T-helper 2 cell treated with Interferon-gamma antibody and Interleukin-4, amounts not matched to agents 100 ng/mL and 5 ng/mL, for 36 hours (primary cell): ENCODE results near the gene ZNF580. TPM values are rescaled to one million over a fixed set of nuclear protein-coding genes. Genes with fewer than 3 reads are reported as not detected.

Source experiments
- intact Hi-C: fragments of 100-400 bp; cut with micrococcal nuclease; formaldehyde crosslinking; loops from one replicate; pipeline ENCODE4 v1.15.1; 2023
- total RNA-seq: library from RNA; stranded (reverse); gene quantifications from 2 replicates; pipeline ENCODE4 v1.2.3, GENCODE V29; 2022

ZNF580 gene
- total RNA-seq, 1 donor from 2014 or later: 30.8 TPM

DNA sequence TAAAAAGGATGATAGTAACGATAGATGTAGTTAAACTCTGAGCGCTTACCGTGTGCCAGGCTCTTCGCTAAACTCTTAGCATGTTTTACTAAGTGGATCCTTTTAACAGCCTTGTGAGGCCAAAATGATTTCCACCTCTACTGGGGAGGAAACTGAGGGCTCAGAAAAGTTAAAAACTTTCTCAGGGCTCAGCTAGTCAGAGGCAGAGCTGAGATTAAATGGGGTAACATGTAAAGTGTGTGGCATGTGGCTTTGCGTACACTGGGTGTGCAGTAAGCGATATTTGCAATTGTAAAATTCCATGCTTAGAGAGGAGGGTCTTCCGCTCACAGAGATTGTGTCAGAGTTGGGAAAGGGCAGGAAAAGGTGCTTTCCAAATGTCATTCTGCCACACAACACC, 15.8 kb downstream of the ZNF580 start:
- intact Hi-C loops: loop anchor here (10.0 kb wide), 1 partner anchor 658 kb away; the partner anchor contains the start of gene ZSCAN5A

DNA sequence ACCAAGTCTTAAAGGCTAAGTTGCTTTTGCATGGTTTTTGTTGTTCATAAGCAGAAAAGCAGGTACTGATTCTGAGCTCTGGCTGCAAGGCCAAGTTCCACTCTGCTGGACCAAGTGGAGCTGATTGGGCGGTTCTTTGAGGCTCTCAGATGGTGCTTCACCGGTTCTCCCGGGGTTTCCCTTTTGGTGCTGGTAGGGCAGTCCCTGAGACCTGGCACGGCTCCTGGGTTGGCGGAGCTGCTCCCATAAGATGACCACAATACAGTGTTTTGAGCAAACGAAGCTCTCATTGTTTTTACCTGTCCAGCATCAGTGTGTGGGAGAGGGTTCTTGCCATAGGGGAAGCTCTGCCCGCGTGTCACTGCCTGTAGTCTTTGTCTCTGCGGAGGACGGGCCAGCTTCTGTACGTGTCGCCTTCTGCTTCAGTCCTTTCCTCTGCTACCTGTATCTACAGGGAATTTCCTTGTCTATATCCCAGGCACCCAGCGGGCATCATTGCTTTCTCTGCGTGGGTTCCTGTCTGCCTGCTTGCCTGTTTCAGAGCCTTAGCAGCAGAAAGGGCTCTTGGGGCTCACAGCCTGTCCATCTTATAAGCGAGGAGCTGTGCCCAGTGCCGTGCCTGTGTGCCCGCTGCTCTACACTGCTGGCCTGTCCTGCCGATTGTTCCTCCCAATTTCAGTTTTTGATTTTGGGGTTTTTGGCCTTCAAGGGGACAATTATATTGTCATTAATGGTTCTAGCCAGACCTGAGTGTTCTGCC, 16.4 kb downstream of the ZNF580 start:
- intact Hi-C loops: loop anchor here (10.0 kb wide), 1 partner anchor 658 kb away; the partner anchor contains the start of gene ZSCAN5A

DNA sequence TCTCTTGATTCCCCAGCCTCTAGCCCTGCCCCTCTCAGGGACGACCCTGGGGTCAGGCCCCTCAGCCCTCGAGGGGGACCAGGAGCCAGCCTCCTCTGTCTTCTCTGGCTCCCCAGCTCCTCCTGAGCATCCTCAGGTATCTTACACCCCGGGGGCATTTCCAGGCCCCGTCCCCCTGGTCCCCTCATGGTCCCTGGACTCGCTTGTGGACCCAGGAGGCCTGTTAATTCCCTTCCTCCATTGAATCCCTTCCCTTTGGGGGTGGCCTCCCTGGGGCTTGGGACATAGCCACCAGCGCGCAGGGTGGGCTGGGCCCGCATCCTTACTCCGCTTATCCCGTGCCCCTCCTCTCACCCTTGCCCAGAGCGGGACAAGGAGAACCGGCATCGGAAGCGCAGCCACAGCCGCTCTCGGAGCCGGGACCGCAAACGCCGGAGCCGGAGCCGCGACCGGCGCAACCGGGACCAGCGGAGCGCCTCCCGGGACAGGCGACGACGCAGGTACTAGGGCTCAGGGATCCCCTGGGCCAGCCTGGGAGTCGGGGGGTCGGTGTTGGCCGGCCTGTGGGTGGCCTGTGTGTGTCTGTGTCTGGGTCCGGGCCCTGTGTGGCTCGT, 18.2 kb downstream of the ZNF580 start:
- intact Hi-C loops: loop anchor here (10.0 kb wide), 1 partner anchor 656 kb away; the partner anchor contains the start of gene ZSCAN5A

DNA sequence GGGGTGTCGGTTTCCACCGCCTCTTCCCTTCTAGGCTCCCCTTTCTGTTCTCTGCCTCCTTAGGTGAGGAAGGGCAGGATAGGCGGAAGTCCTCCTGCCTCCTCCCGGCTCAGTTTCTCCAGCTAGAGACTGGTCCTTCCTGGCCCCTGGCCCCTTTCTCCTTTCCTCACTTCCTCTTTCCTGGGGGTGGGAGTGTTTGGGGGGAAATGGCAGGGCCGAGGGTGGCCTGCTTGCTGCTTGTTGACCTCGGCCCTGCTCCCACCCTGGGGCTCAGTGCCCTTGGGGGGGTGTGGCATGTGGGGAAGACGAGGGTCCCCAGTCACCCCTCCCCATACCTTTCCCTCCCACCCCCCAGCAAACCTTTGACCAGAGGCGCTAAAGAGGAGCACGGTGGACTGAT, 19.0 kb downstream of the ZNF580 start:
- intact Hi-C loops: loop anchor here (10.0 kb wide), 1 partner anchor 655 kb away; the partner anchor contains the start of gene ZSCAN5A

DNA sequence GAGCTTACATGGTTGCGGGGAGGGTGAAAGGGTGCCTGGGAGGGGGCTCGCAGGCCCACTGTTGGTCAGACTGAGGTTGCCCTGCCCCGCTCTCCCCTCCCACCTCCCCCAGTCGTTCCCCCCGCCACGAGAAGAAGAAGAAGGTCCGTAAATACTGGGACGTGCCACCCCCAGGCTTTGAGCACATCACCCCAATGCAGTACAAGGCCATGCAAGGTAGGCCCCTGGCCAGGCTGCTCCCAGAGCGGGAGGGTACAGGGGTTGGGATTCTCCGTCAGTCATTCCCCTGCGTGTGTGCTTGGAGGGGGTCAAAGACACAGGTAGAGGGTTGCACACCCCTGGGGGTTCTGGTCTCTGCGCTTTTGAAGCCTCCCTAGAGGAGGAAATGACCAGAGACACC, 19.6 kb downstream of the ZNF580 start:
- intact Hi-C loops: no loop called here

DNA sequence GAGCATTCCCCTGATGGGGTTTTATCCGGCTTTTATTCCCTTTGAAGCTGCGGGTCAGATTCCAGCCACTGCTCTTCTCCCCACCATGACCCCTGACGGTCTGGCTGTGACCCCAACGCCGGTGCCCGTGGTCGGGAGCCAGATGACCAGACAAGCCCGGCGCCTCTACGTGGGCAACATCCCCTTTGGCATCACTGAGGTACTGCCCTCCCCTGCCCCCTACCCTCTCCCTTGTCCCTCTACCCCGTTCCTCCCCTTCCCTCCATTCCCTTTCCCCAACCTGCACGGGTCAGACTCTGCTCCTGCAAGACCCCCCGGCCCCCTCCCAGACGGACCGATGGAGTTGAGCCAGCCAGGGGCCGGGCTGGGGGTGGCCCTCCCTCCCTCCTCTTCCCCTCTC, 20.2 kb downstream of the ZNF580 start:
- intact Hi-C loops: no loop called here

DNA sequence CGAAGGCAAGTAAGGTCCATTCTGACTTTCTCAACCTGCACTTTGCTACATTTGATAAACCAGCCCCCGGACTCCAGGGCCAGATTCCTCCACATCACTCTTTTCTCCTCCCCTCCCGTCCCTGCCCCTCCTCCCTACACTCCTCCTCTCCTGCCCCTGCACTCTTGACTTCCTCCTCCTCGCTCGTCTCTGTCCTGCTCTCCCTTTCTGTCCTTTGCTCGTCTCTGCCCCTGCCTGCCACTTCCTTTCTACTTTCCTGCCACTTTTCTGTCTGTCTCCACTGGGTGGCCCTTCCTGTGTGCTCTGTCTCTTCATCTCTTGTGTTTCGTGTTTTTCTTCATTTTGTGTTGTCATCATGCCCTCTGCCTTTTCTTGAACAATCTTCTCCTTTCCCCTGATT, 21.0 kb downstream of the ZNF580 start:
- intact Hi-C loops: no loop called here

DNA sequence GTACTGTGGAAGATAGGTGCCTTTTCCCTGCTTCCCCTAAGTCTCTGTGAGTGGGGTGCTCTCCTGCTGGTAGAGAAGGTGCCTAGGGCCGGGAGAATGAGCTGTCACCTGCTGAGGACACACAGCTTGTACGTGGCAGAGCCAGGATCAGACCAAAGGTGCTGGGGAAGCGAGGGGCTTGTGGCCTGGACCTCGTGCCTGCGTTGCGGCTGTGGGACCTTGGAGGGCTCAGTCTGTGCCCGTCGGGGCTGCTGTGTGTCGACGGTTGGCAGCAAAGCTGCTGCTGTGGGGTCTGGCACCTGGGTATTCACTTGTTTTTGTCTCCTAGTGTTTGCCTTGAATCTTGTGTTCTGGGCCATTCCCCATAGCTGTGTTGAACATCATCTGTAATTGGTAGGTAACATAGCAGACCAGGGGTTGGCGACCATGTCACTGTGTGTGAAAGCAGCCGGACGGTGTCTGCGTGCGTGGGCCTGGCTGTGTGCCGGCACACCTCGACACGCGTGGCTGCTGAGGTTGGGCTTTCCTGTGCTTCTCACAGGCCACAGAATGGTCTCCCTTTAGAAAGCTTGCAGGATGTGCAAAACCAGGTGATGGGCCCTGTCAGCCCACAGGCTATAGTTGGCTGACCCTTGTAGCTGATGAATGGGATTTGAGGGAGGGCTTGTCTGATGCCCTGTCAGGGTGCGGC, 23.2 kb downstream of the ZNF580 start:
- intact Hi-C loops: no loop called here

DNA sequence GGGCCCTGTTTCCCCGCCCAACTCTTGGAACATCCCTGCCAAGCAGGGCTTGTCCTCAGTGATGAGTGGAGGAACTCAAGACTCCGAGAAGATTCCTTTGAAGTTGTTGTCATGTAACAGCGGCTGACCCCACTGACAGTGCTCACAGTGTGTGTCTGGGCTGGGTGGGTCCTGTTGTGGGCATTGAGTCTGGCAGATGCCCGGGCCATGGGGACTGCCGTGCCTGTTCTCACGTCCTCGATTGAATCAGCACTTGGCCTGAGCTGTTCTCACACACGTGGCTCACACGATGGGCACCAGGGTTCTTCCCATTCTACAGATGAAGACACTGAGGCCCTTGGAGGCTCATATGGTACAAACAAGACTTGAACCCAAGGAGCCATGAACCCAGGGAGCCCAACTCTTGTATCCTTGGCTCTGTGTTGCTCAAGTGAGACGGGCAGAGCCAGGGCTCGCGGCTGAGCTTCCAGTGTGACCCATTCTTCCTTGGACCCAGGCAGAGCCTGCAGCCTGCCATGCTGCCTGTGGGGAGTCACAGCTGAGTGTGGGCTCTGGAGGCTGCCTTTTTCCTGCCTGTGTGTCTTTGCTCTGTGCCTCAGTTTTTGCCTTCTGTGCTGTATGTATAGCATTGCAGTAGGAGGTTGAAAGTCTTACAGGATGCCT, 25.7 kb downstream of the ZNF580 start:
- intact Hi-C loops: no loop called here

DNA sequence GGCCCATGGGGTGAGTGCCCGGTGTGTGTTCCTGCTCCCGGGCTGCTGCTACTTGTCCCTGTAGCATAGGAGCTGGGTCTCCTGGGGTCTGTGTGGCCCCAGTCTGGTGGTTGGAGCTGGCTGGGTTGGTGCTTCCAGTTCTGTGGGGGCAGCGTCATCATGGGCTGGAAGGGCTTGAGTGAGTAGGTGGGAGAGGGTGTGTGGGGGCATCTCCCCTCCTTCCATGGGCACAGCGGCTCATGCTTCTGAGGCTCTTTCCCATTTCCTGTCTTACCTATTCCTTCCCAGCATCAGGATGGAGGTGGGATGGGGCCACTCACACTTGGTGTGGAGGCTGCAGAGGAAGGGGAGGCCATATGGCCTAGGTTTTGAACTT, 26.2 kb downstream of the ZNF580 start:
- intact Hi-C loops: no loop called here

DNA sequence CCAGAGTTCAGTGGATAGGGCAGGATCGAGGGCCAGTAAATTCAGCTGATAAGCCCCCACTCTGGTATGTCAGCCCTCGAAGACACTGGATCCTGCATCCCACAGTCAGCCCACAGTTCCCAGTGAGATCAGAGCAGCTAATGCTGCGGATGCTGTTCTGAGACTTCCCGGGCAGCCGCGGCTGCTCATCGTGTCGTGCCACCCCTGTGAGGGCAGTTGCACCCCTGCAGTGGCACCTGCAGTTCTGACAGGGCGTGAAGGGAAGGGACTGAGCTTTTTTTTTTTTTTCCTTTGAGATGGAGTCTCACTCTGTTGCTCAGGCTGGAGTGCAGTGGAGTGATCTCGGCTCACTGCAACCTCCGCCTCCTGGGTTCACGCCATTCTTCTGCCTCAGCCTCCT, 26.7 kb downstream of the ZNF580 start:
- intact Hi-C loops: no loop called here

DNA sequence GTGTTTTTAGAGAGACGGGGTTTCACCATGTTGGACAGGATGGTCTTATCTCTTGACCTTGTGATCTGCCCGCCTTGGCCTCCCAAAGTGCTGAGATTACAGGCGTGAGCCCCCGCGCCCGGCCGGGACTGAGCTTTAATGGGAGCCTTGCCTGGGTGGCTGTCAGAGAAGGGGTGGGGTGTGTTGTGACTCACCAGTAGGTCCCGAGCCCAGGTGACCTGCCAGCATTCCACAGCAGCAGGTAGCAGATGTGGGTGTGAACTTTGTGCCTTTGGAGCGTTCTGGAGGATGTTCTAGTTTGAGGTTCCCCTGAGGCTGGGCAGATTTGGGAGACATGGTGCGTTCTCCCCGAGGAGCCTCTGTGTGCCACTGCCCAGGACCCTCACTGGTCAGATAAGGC, 27.2 kb downstream of the ZNF580 start:
- intact Hi-C loops: no loop called here

DNA sequence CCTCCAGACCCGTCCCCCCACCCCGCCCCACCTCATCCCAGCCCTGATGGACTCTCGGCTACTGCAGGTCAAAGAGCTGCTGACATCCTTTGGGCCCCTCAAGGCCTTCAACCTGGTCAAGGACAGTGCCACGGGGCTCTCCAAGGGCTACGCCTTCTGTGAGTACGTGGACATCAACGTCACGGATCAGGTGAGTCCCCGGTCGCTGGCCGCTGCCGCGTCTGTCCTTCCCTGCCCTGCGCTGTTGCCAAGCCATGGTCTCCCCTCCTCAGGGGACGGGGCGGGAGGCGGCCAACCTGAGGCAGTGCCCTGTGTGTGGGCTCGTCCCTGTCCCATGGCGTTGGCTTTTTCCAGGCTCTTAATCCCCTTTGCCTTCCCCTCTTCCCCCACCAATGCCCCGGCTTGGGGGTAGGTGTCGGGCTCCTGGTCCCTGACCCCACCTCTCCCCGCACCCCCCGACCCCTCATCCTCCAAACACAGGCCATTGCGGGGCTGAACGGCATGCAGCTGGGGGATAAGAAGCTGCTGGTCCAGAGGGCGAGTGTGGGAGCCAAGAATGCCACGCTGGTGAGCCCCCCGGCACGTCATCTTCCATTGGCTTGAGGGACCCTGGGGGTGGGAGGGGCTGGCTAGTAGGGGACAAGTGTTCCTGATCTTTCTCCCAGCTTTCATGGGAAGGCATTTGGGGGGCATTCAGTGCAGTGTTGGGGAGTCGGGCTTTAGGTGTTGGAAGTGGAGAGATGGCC, 28.0 kb downstream of the ZNF580 start:
- intact Hi-C loops: no loop called here

DNA sequence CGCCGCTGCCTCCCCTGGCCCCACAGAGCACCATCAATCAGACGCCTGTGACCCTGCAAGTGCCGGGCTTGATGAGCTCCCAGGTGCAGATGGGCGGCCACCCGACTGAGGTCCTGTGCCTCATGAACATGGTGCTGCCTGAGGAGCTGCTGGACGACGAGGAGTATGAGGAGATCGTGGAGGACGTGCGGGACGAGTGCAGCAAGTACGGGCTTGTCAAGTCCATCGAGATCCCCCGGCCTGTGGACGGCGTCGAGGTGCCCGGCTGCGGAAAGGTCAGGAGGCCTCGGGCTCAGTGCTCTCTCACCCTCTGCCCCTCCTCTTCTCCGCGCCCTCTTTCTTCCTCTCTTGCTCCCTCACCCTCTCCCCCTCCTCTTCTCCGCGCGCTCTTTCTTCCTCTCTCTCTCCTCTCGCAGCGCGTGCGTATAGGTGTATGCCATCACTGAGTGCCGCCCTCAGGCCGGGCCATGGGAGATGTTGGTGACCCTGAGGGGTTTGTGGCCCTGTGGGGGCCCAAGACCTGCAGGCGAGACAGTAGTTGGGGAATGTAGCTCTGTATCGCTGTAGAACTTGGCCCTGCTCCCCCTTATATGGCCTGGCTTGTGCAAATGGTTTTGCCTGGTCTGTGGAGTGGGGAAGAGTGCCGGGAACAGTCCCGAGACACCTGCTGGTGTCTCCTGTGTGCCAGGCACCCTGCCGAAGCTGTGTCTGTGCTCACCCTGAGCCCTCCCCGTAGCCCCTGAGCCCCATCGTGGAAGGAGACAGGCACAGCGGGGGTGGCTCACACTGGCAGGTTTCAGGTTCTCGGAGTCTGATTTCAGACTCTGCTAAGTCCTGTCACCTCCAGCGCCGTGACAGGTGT, 28.8 kb downstream of the ZNF580 start:
- intact Hi-C loops: no loop called here

DNA sequence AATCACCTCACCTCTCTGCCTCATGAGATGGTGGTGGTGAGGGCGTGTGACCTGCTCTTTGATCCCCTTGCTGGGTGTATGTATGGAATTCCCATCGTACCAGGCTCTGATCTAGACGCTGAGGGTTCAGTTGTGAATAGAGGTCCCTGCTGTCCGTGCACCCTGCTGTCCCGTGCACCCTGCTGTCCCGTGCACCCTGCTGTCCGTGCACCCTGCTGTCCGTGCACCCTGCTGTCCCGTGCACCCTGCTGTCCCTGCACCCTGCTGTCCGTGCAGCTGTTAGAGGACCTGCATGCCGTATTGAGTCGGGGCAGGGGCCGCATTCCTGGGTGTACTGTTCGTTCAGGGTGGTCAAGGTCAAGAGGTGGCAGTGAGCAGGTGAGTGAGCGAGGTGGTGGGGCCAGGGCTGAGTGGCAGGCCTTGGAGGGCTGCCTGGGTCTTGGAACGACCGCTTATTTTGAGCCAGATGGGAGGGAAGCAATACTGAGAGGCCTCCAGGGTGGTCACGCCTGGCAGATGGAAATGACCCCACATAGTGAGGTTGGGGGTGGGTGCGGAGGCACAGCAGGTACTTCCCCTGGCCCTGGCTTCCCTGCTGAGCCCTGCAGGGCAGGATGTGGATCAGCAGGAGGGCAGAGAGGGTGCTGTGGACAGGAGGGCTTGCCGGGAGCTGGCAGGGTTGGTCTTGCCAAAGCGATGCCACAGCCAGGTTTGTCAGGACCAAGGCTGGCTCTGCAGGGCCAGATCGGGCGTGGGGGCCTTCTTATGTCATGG, 29.7 kb downstream of the ZNF580 start:
- intact Hi-C loops: no loop called here

DNA sequence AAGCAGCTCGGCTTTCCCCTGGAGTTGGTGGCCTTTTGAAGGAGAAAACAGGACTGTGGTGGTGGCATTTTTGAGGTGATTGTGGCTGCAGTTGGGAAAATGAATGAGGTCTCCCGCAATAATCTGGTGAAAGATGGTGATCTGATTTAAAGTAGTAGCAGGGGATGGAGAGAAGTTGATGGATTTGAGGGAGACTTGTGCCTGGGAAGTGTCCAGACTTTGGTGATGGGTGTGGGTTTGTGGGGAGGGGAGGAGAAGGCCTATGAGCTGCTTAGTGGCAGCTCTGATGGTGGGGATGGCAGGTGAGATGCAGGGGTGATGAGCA, 30.2 kb downstream of the ZNF580 start:
- intact Hi-C loops: no loop called here

DNA sequence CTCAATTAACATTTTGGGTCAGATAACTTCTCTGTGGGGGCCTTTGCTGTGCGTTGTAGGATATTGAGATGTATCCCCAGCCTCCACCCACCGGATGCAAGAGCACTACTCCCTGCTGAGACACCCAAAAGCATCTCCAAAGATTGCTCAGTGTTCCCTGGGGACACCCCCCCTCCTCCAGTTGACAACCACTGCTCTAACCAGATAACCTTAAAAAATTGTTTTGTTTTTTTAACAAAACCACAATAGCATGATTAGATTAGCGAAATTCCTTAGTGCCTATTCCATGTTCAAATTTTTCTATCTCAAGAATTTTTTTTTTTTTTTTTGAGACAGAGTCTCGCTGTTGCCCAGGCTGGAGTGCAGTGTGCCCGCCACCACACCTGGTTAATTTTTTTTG, 31.6 kb downstream of the ZNF580 start:
- intact Hi-C loops: no loop called here

DNA sequence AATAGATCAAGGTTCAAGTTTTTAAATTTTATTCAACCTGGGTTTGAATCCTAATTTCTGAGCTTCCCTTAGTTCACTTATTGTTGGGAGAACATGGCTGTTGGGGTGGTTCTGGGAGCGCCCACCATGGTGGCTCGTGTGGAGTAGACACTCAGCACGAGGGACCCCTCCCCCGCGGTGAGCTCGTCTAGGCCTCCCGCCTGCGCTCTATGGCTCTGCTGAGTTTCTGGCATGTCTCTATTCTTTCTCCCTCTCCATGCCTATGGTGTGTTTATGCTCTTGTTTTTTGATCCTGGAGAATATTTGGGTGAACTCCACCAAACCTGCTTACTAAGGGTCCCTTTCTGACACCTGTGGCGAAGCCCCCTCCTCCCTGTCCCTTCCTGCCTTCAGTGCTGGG, 32.7 kb downstream of the ZNF580 start:
- intact Hi-C loops: no loop called here

DNA sequence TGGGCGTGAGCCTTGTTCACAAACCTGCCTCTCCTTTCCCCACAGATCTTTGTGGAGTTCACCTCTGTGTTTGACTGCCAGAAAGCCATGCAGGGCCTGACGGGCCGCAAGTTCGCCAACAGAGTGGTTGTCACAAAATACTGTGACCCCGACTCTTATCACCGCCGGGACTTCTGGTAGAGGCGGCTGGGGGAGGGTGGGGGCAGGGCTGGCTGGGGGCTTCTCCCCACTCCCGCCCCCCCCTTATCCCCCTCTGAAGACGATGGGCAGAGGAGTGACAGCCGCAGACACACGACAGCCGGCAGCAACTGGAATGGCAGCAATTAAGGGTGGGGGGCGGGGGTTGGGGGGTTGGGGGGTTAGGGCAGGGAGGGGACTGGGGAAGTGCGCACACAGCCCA, 33.1 kb downstream of the ZNF580 start:
- intact Hi-C loops: loop anchor here (2.0 kb wide), 1 partner anchor 39 kb away; no protein-coding TSS in a partner anchor
